OCI-LY3 (cell line): ENCODE measurements around the gene DNM3.

Experiments used
- H2AFZ ChIP-seq: fragments of 200-600, 300-600 bp; shearing (Covaris generic); 2 replicates; pipeline ENCODE4 v1.6.0; 2014; ENCODE audit warnings: antibody characterized with exemption, low read depth, low read length
- H3K27ac ChIP-seq: fragments of 200-600, 300-600 bp; sonication (generic); 2 replicates; pipeline ENCODE4 v1.5.1; 2014; ENCODE audit warnings: mild to moderate bottlenecking, low read length, moderate library complexity, mixed read lengths
- H3K27me3 ChIP-seq: fragments of 200-600, 300-600 bp; sonication (generic); 2 replicates; pipeline ENCODE4 v1.6.1; 2014; ENCODE audit warnings: low read depth, low read length, mixed read lengths
- H3K36me3 ChIP-seq: fragments of 200-600, 300-600 bp; sonication (generic); replicated peaks from 2 replicates; pipeline ENCODE3; 2014; ENCODE audit warnings: low read depth, low read length, mixed read lengths
- H3K4me1 ChIP-seq: fragments of 300-600, 200-600 bp; sonication (generic); 2 replicates; pipeline ENCODE4 v1.6.1; 2014; ENCODE audit warnings: low read length, mixed read lengths
- H3K4me2 ChIP-seq: fragments of 200-600, 300-600 bp; sonication (generic); 2 replicates; pipeline ENCODE4 v1.6.1; 2014; ENCODE audit warnings: low read length, mixed read lengths
- H3K4me3 ChIP-seq: fragments of 300-600, 200-600 bp; sonication (generic); 2 replicates; pipeline ENCODE4 v1.5.1; 2014; ENCODE audit warnings: antibody characterized with exemption, mild to moderate bottlenecking, low read length, moderate library complexity
- H3K79me2 ChIP-seq: fragments of 300-600, 200-600 bp; shearing (Covaris generic); 2 replicates; pipeline ENCODE4 v1.6.1; 2014; ENCODE audit warnings: mild to moderate bottlenecking, low read length, mixed read lengths
- H3K9ac ChIP-seq: fragments of 300-600, 200-600 bp; shearing (Covaris generic); 2 replicates; pipeline ENCODE4 v1.6.0; 2014; ENCODE audit warnings: mild to moderate bottlenecking, low read length, moderate library complexity
- H3K9me3 ChIP-seq: fragments of 200-600, 300-600 bp; shearing (Covaris generic); 2 replicates; pipeline ENCODE4 v1.6.1; 2014; ENCODE audit warnings: low read length, mixed read lengths; ENCODE audit not compliant: insufficient read depth
- H4K20me1 ChIP-seq: fragments of 200-600, 300-600 bp; sonication (generic); 2 replicates; pipeline ENCODE4 v1.6.1; 2016; ENCODE audit warnings: low read length, mixed read lengths; ENCODE audit not compliant: insufficient read depth
- EZH2phosphoT487 ChIP-seq: fragments of 200-600 bp; shearing (Covaris generic); IDR thresholded peaks from 2 replicates; pipeline ENCODE4 v1.6.1; 2018; ENCODE audit warnings: antibody characterized with exemption, mixed run types, low read depth
- TF ChIP-seq, protein P1 (sequence below): fragments of 200-600, 300-600 bp; sonication (generic); IDR thresholded peaks from 2 replicates; pipeline ENCODE4 v1.5.1; 2014; ENCODE audit warnings: antibody characterized with exemption, low read length, low read depth

The DNM3 gene

DNA sequence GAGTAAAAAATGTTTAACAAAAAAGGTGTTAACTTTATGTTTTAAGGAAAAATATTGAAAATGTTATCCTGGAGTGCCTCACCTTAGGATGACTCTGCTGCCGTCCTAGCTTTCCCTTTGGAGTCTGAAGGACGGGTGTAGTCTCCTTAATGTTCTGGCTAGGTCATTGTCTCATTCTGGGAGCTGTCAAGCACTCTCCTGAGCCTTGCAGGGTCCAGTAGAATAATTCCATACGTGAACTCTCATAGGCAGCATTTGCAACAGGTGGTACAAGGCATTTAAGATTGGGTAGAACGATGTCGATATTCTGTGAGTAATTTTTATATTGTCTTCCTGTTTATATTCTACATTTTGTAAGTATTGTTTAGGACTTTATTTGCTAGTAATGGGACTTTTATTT lies 295.6 kb downstream of the DNM3 start:
- no peaks in the 10 kb centered on the region for H3K36me3 ChIP-seq
- no peaks in the 10 kb centered on the region for H4K20me1 ChIP-seq
- TF ChIP-seq, protein P1, sequence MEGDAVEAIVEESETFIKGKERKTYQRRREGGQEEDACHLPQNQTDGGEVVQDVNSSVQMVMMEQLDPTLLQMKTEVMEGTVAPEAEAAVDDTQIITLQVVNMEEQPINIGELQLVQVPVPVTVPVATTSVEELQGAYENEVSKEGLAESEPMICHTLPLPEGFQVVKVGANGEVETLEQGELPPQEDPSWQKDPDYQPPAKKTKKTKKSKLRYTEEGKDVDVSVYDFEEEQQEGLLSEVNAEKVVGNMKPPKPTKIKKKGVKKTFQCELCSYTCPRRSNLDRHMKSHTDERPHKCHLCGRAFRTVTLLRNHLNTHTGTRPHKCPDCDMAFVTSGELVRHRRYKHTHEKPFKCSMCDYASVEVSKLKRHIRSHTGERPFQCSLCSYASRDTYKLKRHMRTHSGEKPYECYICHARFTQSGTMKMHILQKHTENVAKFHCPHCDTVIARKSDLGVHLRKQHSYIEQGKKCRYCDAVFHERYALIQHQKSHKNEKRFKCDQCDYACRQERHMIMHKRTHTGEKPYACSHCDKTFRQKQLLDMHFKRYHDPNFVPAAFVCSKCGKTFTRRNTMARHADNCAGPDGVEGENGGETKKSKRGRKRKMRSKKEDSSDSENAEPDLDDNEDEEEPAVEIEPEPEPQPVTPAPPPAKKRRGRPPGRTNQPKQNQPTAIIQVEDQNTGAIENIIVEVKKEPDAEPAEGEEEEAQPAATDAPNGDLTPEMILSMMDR, result no peak
- no peak for TF ChIP-seq EZH2phosphoT487
- H3K27me3 ChIP-seq, result no peaks in the 10 kb centered on the region
- H3K9ac ChIP-seq, result no peak overlapping the region
- no peak overlapping the region for H3K4me3 ChIP-seq
- peaks cover 9% of the 10 kb centered on the region for H3K4me1 ChIP-seq
- H2AFZ ChIP-seq, result no peak overlapping the region
- H3K9me3 ChIP-seq, result no peaks in the 10 kb centered on the region
- H3K79me2 ChIP-seq, result no peaks in the 10 kb centered on the region
- H3K27ac ChIP-seq, result no peak overlapping the region
- no peak overlapping the region for H3K4me2 ChIP-seq

DNA sequence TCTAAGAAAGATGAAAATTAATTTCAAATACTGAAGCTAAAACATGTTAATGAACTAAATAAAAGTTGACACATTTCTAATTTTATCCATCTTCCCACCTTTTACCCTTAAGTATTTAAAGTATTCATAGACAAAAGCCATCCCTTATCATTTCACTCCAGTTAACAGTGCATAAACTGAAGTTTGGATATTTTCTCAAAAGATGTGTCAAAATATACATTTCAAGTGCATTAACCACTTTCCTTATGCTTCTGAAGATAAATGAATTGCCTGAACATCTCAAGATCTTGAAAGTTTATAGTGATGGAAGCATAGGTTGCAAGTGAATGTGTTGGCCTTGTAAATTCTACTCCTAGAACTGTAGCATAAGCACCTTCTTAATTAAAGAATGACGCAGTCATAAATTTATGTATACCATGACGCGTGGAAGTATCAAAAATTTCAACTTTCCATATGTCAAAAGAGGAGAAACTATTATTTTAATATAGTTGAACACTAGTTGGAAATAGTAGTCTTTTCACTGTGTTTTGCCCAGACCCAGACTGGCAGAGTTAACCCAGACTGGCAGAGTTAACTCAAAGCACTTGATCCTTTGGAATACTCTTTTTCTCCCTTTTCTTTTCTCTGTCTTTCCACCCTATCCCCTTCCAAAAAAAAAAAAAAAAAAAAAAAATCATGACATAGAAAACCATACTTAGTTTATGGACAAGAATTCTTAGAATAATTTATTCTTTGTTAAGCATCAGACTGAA lies 296.6 kb downstream of the DNM3 start:
- Histone ChIP-seq H3K4me3 (no peak overlapping the region), H2AFZ (no peak overlapping the region), H3K9ac (no peak overlapping the region), H3K9me3 (no peaks in the 10 kb centered on the region), H3K4me2 (no peak overlapping the region), H3K36me3 (no peaks in the 10 kb centered on the region), H3K4me1 (peaks cover 9% of the 10 kb centered on the region), H3K79me2 (no peaks in the 10 kb centered on the region), H4K20me1 (no peaks in the 10 kb centered on the region), H3K27ac (no peak overlapping the region), H3K27me3 (no peaks in the 10 kb centered on the region)
- no peak for TF ChIP-seq EZH2phosphoT487
- TF ChIP-seq, protein P1, result no peak

DNA sequence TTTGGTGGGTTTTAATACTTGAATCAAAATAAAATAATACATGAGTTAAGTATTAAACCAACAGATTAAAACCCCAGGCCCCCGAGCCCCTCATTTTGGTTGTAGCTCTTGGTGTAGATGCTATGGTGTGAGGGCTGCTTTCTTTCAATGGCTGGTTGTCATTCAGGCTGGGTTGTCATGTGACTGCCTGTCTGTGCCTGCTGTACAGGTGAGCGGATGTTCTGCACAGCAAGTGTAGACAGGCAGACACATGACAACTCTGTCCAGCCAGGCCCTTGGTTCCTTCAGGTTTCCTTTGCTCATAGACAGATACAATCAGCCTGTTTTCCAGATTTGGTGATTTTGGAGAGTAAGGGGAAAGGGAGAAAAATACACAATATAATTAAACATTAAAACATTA lies 297.3 kb downstream of the DNM3 start:
- Histone ChIP-seq H3K4me3 (no peak overlapping the region), H3K4me1 (peaks cover 9% of the 10 kb centered on the region), H3K9ac (no peak overlapping the region), H3K4me2 (no peak overlapping the region), H3K79me2 (no peaks in the 10 kb centered on the region), H3K27ac (no peak overlapping the region), H4K20me1 (no peaks in the 10 kb centered on the region), H3K36me3 (no peaks in the 10 kb centered on the region), H3K9me3 (no peaks in the 10 kb centered on the region), H2AFZ (no peak overlapping the region), H3K27me3 (no peaks in the 10 kb centered on the region)
- TF ChIP-seq EZH2phosphoT487, result no peak
- TF ChIP-seq, protein P1, result no peak

DNA sequence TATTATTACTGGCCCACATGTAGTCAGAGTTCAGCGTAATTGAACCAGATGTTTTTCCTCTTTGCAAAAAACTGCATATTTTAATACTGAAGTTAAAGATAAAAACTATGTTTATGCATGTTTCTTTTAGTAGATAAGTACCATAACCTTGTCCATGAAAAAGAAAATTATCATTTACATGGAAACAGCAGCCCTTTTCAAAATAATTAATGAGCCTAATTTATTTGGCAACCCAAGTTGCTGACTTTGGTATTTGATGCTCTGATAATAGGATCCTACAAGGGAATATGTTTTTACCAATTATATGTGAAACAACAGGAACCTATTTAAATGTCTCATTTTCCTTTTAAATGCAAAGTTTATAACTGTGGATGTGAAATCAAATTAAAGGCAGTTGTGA lies 297.9 kb downstream of the DNM3 start:
- H3K27me3 ChIP-seq, result no peaks in the 10 kb centered on the region
- H4K20me1 ChIP-seq, result no peaks in the 10 kb centered on the region
- H3K4me2 ChIP-seq, result no peak overlapping the region
- H3K27ac ChIP-seq, result no peak overlapping the region
- no peaks in the 10 kb centered on the region for H3K9me3 ChIP-seq
- peaks cover 3% of the 10 kb centered on the region for H3K4me1 ChIP-seq
- no peak overlapping the region for H3K4me3 ChIP-seq
- no peak overlapping the region for H3K9ac ChIP-seq
- no peaks in the 10 kb centered on the region for H3K36me3 ChIP-seq
- TF ChIP-seq, protein P1, result no peak
- TF ChIP-seq EZH2phosphoT487, result no peak
- no peak overlapping the region for H2AFZ ChIP-seq
- H3K79me2 ChIP-seq, result no peaks in the 10 kb centered on the region
